Mammary epithelial cell (primary cell): ENCODE measurements around the gene TAS2R7.
"Not testable (repeated sequence)": the region's sequence is repeated elsewhere in the genome, so short reads cannot be mapped to it uniquely, and the experiment has no call there.

Experiments
- EZH2 ChIP-seq: IDR thresholded peaks from 2 replicates; pipeline ENCODE4 v1.6.1; 2012; ENCODE audit warnings: low read length, inconsistent platforms, borderline replicate concordance
- TF ChIP-seq, protein P1 (sequence below), 2 donors: IDR thresholded peaks in 1 of 2; conservative IDR thresholded peaks in 1 of 2; 2 replicates each; pipeline ENCODE4 v1.5.1; 2011 to 2012; ENCODE audit warnings: inconsistent platforms in 2 of 2, low read length in 2 of 2, mild to moderate bottlenecking in 2 of 2, control low read depth in 1 of 2, low read depth in 1 of 2; ENCODE audit not compliant: insufficient read depth in 1 of 2; ENCODE audit errors: extremely low read depth in 1 of 2

DNA sequence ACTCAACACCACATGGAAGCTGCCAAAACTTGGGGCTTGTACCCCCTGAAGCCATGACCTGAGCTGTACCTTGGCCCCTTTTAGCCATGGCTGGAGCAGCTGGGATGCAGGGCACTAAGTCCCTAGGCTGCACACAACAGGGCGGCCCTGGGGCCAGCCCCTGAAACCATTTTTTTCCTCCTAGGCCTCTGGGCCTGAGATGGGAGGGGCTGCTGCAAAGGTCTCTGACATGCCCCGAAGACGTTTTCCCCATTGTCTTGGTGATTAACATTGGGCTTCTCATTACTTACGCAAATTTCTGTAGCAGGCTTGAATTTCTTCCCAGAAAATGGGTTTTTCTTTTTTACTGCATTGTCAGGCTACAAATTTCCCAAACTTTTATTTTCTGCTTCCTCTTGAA lies 10.7 kb downstream of the TAS2R7 start:
- not testable (repeated sequence) for TF ChIP-seq EZH2
- TF ChIP-seq, protein P1, sequence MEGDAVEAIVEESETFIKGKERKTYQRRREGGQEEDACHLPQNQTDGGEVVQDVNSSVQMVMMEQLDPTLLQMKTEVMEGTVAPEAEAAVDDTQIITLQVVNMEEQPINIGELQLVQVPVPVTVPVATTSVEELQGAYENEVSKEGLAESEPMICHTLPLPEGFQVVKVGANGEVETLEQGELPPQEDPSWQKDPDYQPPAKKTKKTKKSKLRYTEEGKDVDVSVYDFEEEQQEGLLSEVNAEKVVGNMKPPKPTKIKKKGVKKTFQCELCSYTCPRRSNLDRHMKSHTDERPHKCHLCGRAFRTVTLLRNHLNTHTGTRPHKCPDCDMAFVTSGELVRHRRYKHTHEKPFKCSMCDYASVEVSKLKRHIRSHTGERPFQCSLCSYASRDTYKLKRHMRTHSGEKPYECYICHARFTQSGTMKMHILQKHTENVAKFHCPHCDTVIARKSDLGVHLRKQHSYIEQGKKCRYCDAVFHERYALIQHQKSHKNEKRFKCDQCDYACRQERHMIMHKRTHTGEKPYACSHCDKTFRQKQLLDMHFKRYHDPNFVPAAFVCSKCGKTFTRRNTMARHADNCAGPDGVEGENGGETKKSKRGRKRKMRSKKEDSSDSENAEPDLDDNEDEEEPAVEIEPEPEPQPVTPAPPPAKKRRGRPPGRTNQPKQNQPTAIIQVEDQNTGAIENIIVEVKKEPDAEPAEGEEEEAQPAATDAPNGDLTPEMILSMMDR (conservative IDR thresholded peaks at IDR 0.05 in 1 of 2, IDR thresholded peaks at IDR 0.05 in 1 of 2; ENCODE audit: extremely low read depth in 1 of 2, insufficient read depth in 1 of 2, low read depth in 1 of 2, low read length in 2 of 2), result not testable (repeated sequence)
